HG02884 (cell line): ENCODE measurements around the gene FBXL13.
"Not testable (repeated sequence)": the region's sequence is repeated elsewhere in the genome, so short reads cannot be mapped to it uniquely, and the experiment has no call there.

Experiments
- ATAC-seq: cut with Tn5 transposase; IDR thresholded peaks from one replicate; pipeline ENCODE4 v1.9.1; 2021; ENCODE audit warnings: mild to moderate bottlenecking, moderate library complexity; ENCODE audit not compliant: unreplicated experiment

The FBXL13 gene

GRCh38 chr7:102942868-102943267 lies 131.7 kb downstream of the FBXL13 start:
- no peak for ATAC-seq

GRCh38 chr7:102942181-102942866 lies 132.3 kb downstream of the FBXL13 start:
- ATAC-seq: no peak

- no peak for ATAC-seq
Observed at GRCh38 chr7:102938679-102939078, 135.9 kb downstream of the FBXL13 start.

- ATAC-seq: no peak
Observed at GRCh38 chr7:102935450-102936115, 139.0 kb downstream of the FBXL13 start.

- ATAC-seq: no peak
Observed at GRCh38 chr7:102934701-102935100, 139.9 kb downstream of the FBXL13 start.

- no peak for ATAC-seq
Observed at GRCh38 chr7:102934239-102934638, 140.4 kb downstream of the FBXL13 start.

- no peak for ATAC-seq
Observed at GRCh38 chr7:102933763-102934162, 140.8 kb downstream of the FBXL13 start.

- no peak for ATAC-seq
Observed at GRCh38 chr7:102931757-102932156, 142.8 kb downstream of the FBXL13 start.

- ATAC-seq: no peak
Observed at GRCh38 chr7:102927312-102927933, 147.2 kb downstream of the FBXL13 start.

- ATAC-seq: no peak
Observed at GRCh38 chr7:102926783-102927140, 147.8 kb downstream of the FBXL13 start.

GRCh38 chr7:102925976-102926782 lies 148.4 kb downstream of the FBXL13 start:
- no peak for ATAC-seq

- ATAC-seq: no peak
Observed at GRCh38 chr7:102918845-102919244, 155.8 kb downstream of the FBXL13 start.

- no peak for ATAC-seq
Observed at GRCh38 chr7:102917436-102918353, 156.9 kb downstream of the FBXL13 start.

- no peak for ATAC-seq
Observed at GRCh38 chr7:102916881-102917280, 157.7 kb downstream of the FBXL13 start.

- no peak for ATAC-seq
Observed at GRCh38 chr7:102916426-102916825, 158.2 kb downstream of the FBXL13 start.

GRCh38 chr7:102914585-102914984 lies 160.0 kb downstream of the FBXL13 start:
- ATAC-seq: no peak

GRCh38 chr7:102913826-102914225 lies 160.8 kb downstream of the FBXL13 start:
- no peak for ATAC-seq

- no peak for ATAC-seq
Observed at GRCh38 chr7:102912742-102913141, 161.9 kb downstream of the FBXL13 start, which contains the start of gene LRRC17. Gene LRRC17 (plus strand): TSS chr7:102913000. CDS start chr7:102933914, 20,914 bp downstream.

GRCh38 chr7:102908676-102909075 lies 165.9 kb downstream of the FBXL13 start:
- no peak for ATAC-seq

GRCh38 chr7:102903576-102903975 lies 171.0 kb downstream of the FBXL13 start:
- not testable (repeated sequence) for ATAC-seq
